Omental fat pad (tissue), 4 donors: ENCODE results near the gene GUCY2D. TPM values are rescaled to one million over a fixed set of nuclear protein-coding genes. Genes with fewer than 3 reads are reported as not detected.
A peak's percentile ranks its signal among the peaks of the same experiment; 100 is the strongest.

Experiments used
- ATAC-seq: fragments of 150-250 bp; one replicate; pipeline ENCODE4 v1.9.1; 2016; ENCODE audit warnings: mild to moderate bottlenecking, moderate library complexity; ENCODE audit not compliant: low FRiP score
- DNase-seq: peaks from one replicate; pipeline ENCODE4 v3.0.0-alpha.2; 2019; ENCODE audit warnings: low spot score
- CTCF ChIP-seq, 3 donors: fragments of 450-650 bp; IDR thresholded peaks; one replicate each; pipeline ENCODE4 v1.5.1; 2016 to 2017; ENCODE audit warnings: antibody characterized with exemption in 3 of 3, mild to moderate bottlenecking in 3 of 3, moderate library complexity in 2 of 3
- total RNA-seq, 4 donors: library from RNA; depleted of rRNA; stranded (reverse); fragments of >200 nt; gene quantifications; one replicate each; pipeline ENCODE4 v1.1.0, GENCODE V29; 2016

GUCY2D gene
- total RNA-seq, 4 donors from 2014 or later, result 0.09 to 0.12 TPM; not detected in 2

- peak; percentile 78 for ATAC-seq
- no peak for DNase-seq
- TF ChIP-seq CTCF (IDR thresholded peaks at IDR 0.05), result peak in 1 of 3 donors; percentile 33
Observed at GRCh38 chr17:8016632-8017424, 14.4 kb downstream of the GUCY2D start.

GRCh38 chr17:8018436-8018835, 16.0 kb downstream of the GUCY2D start:
- no peak for DNase-seq
- ATAC-seq, result no peak
- TF ChIP-seq CTCF (IDR thresholded peaks at IDR 0.05), result no peak

- no peak for TF ChIP-seq CTCF (IDR thresholded peaks at IDR 0.05)
- DNase-seq, result no peak
Observed at GRCh38 chr17:8019166-8019565, 16.8 kb downstream of the GUCY2D start.

GRCh38 chr17:8019665-8020650, 17.5 kb downstream of the GUCY2D start:
- DNase-seq (no peak), ATAC-seq (no peak)
- no peak for TF ChIP-seq CTCF (IDR thresholded peaks at IDR 0.05)

More at GRCh38 chr17:8019166-8019565, 16.8 kb downstream of the GUCY2D start:
- ATAC-seq, result no peak

GRCh38 chr17:8020776-8021564, 18.6 kb downstream of the GUCY2D start:
- no peak for TF ChIP-seq CTCF (IDR thresholded peaks at IDR 0.05)
- ATAC-seq (no peak), DNase-seq (no peak)

GRCh38 chr17:8021565-8022359, 19.3 kb downstream of the GUCY2D start:
- DNase-seq, result no peak
- no peak for ATAC-seq
- no peak for TF ChIP-seq CTCF (IDR thresholded peaks at IDR 0.05)
